GM23338 (cell line): ENCODE measurements around the gene MTIF3. TPM values are rescaled to one million over a fixed set of nuclear protein-coding genes. Genes with fewer than 3 reads are reported as not detected.
A peak's percentile ranks its signal among the peaks of the same experiment; 100 is the strongest.

Source experiments
- ATAC-seq: fragments of 200-7000 bp; cut with Tn5 transposase; 3 replicates; pipeline ENCODE4 v1.9.1; 2020
- DNase-seq: peaks from one replicate; pipeline ENCODE4 v3.0.0-alpha.2; 2015; ENCODE audit warnings: low spot score
- H2AFZ ChIP-seq: fragments of 200-600 bp; sonication (generic); 2 replicates; pipeline ENCODE4 v1.8.0; 2016; ENCODE audit warnings: antibody characterized with exemption, mild to moderate bottlenecking, moderate library complexity
- H3F3A ChIP-seq: fragments of 200-600 bp; sonication (generic); replicated peaks from 2 replicates; pipeline ENCODE4 v1.8.0; 2017; ENCODE audit warnings: antibody characterized with exemption, mixed run types, low read depth
- H3K27ac ChIP-seq: fragments of 200-600 bp; sonication (generic); 2 replicates; pipeline ENCODE4 v1.6.1; 2016; ENCODE audit warnings: low read depth
- H3K27me3 ChIP-seq: fragments of 200-600 bp; sonication (generic); 2 replicates; pipeline ENCODE4 v1.8.0; 2016; ENCODE audit warnings: mild to moderate bottlenecking, mixed run types, moderate library complexity; ENCODE audit not compliant: insufficient read depth
- H3K36me3 ChIP-seq: fragments of 200-600 bp; sonication (generic); 2 replicates; pipeline ENCODE4 v1.8.0; 2016; ENCODE audit warnings: mild to moderate bottlenecking; ENCODE audit not compliant: insufficient read depth
- H3K4me1 ChIP-seq: fragments of 200-600 bp; sonication (generic); 2 replicates; pipeline ENCODE4 v1.8.0; 2016; ENCODE audit warnings: mild to moderate bottlenecking, moderate library complexity; ENCODE audit not compliant: insufficient read depth
- H3K4me2 ChIP-seq: fragments of 200-600 bp; sonication (generic); 2 replicates; pipeline ENCODE4 v1.7.1; 2017; ENCODE audit warnings: mixed run types
- H3K4me3 ChIP-seq: fragments of 200-600 bp; sonication (generic); 2 replicates; pipeline ENCODE4 v1.6.1; 2016; ENCODE audit warnings: mixed run types
- H3K79me2 ChIP-seq: fragments of 200-600 bp; sonication (generic); replicated peaks from 2 replicates; pipeline ENCODE4 v1.8.0; 2017; ENCODE audit warnings: mild to moderate bottlenecking; ENCODE audit not compliant: insufficient read depth
- H3K9me2 ChIP-seq: fragments of 200-600 bp; sonication (generic); 2 replicates; pipeline ENCODE4 v1.8.0; 2017; ENCODE audit not compliant: insufficient read depth
- H4K20me1 ChIP-seq: fragments of 200-600 bp; sonication (generic); replicated peaks from 2 replicates; pipeline ENCODE4 v1.8.0; 2017; ENCODE audit warnings: mild to moderate bottlenecking; ENCODE audit not compliant: insufficient read depth
- H3K27ac Mint-ChIP-seq: 2 replicates; pipeline ENCODE4 v1.8.0; 2020; ENCODE audit warnings: inconsistent platforms, mild to moderate bottlenecking, moderate library complexity, mixed read lengths
- H3K27me3 Mint-ChIP-seq: 3 replicates; pipeline ENCODE4 v1.8.0; 2022; ENCODE audit warnings: low read depth, mild to moderate bottlenecking, moderate library complexity, mixed read lengths, inconsistent platforms; ENCODE audit not compliant: insufficient read depth, poor library complexity
- H3K36me3 Mint-ChIP-seq: 3 replicates; pipeline ENCODE4 v1.8.0; 2021; ENCODE audit warnings: low read depth, mild to moderate bottlenecking, inconsistent platforms, moderate library complexity, mixed read lengths
- H3K4me1 Mint-ChIP-seq: 3 replicates; pipeline ENCODE4 v1.8.0; 2020; ENCODE audit warnings: mild to moderate bottlenecking, inconsistent platforms, mixed read lengths
- H3K4me3 Mint-ChIP-seq: 3 replicates; pipeline ENCODE4 v1.8.0; 2021; ENCODE audit warnings: moderate library complexity, mild to moderate bottlenecking, inconsistent platforms, mixed read lengths
- H3K9me3 Mint-ChIP-seq: 3 replicates; pipeline ENCODE4 v1.8.0; 2020; ENCODE audit warnings: moderate library complexity, mild to moderate bottlenecking, inconsistent platforms, mixed read lengths
- CREB1 ChIP-seq: fragments of 250-450 bp; sonication (Bioruptor Pico); IDR thresholded peaks from 2 replicates; pipeline ENCODE4 v1.5.0; 2020; ENCODE audit warnings: low read depth, mild to moderate bottlenecking, moderate library complexity
- ETS1 ChIP-seq: IDR thresholded peaks from 2 replicates; pipeline ENCODE4 v1.6.1; 2016; ENCODE audit warnings: antibody characterized with exemption
- EZH2 ChIP-seq: fragments of 200-600 bp; sonication (generic); IDR thresholded peaks from one replicate; pipeline ENCODE4 v1.8.0; 2017; ENCODE audit warnings: antibody characterized with exemption, mild to moderate bottlenecking, low read depth; ENCODE audit not compliant: unreplicated experiment
- JUNB ChIP-seq: IDR thresholded peaks from one replicate; pipeline ENCODE4 v1.6.1; 2016; ENCODE audit warnings: antibody characterized with exemption; ENCODE audit not compliant: unreplicated experiment
- NANOG ChIP-seq: IDR thresholded peaks from 2 replicates; pipeline ENCODE4 v1.6.1; 2016; ENCODE audit warnings: antibody characterized with exemption, borderline replicate concordance
- polyA plus RNA-seq: library from polyadenylated mRNA; unstranded; fragments of >200 nt; fragmentation: Nextera tagmentation; extraction: Ambion mirVana; gene quantifications from 2 replicates; pipeline ENCODE4 v1.2.1, GENCODE V29; 2016
- total RNA-seq: library from RNA; depleted of rRNA; stranded (reverse); fragments of >200 nt; shearing (Covaris generic); gene quantifications from 2 replicates; pipeline ENCODE4 v1.2.3, GENCODE V29; 2014
- TF ChIP-seq, protein P1 (sequence below): fragments of 250-450 bp; sonication (Bioruptor Pico); IDR thresholded peaks from 2 replicates; pipeline ENCODE4 v1.5.0; 2020; ENCODE audit warnings: mild to moderate bottlenecking, moderate library complexity
- TF ChIP-seq, protein P2 (sequence below): IDR thresholded peaks from one replicate; pipeline ENCODE4 v1.6.1; 2018; ENCODE audit warnings: antibody characterized with exemption; ENCODE audit not compliant: unreplicated experiment

The MTIF3 gene
- total and polyA plus RNA-seq, 2 experiments from 2014 or later = 33.0 to 152 TPM

DNA sequence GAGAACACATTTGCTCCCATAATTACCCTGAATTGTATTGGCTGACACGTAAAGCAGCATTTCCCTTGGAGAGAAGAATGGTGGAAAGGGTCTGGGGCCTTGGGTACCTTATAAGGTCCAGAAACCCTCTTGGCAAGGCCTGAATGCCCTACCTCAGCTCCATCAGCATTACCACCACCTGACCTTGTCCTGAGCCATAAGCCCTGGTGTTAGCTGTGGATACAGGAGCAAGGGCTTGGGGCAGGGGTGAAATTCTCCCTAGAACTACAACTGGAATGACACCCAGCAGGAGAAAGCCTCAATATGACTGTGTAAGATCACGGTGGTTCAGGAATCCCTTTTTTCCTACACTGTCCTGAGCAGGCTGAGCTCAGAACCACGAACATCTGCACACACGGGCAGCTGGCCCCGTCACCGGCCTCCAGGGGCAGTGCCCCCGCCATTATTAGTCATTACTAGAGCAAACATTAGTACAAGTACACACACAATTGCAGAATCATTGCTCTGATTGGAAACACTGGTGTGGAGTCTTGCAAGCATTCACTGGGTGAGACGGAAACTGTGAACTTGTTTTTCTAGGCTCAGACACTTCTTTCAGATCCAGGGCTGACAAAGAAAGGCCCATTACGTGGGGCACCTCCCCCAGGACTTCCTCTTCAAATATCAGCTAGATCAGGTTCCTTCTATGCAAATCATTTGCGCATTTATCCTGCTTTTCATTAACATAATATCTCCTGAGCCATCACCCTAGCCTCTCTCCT lies 26.8 kb upstream of the MTIF3 start:
- no peak; the same call in 2 of the 3 replicates for ATAC-seq

More for the DNA sequence above, 26.8 kb upstream of the MTIF3 start:
- no peak overlapping the region for H3K4me3 ChIP-seq
- H3K4me1 Mint-ChIP-seq = peaks cover 11% of the 10 kb centered on the region; the same call in 2 of the 3 replicates
- H3K27me3 ChIP-seq = no peaks in the 10 kb centered on the region
- H3K36me3 Mint-ChIP-seq = no peaks in the 10 kb centered on the region
- no peak overlapping the region for H3K4me2 ChIP-seq
- no peaks in the 10 kb centered on the region for H3K4me1 ChIP-seq
- H3K9me2 ChIP-seq = no peaks in the 10 kb centered on the region
- H3K27me3 Mint-ChIP-seq = peaks cover 11% of the 10 kb centered on the region
- H3K9me3 Mint-ChIP-seq = no peaks in the 10 kb centered on the region
- H3K27ac ChIP-seq = no peak overlapping the region
- no peaks in the 10 kb centered on the region for H3K36me3 ChIP-seq
- TF ChIP-seq ETS1 = no peak
- TF ChIP-seq, protein P1, sequence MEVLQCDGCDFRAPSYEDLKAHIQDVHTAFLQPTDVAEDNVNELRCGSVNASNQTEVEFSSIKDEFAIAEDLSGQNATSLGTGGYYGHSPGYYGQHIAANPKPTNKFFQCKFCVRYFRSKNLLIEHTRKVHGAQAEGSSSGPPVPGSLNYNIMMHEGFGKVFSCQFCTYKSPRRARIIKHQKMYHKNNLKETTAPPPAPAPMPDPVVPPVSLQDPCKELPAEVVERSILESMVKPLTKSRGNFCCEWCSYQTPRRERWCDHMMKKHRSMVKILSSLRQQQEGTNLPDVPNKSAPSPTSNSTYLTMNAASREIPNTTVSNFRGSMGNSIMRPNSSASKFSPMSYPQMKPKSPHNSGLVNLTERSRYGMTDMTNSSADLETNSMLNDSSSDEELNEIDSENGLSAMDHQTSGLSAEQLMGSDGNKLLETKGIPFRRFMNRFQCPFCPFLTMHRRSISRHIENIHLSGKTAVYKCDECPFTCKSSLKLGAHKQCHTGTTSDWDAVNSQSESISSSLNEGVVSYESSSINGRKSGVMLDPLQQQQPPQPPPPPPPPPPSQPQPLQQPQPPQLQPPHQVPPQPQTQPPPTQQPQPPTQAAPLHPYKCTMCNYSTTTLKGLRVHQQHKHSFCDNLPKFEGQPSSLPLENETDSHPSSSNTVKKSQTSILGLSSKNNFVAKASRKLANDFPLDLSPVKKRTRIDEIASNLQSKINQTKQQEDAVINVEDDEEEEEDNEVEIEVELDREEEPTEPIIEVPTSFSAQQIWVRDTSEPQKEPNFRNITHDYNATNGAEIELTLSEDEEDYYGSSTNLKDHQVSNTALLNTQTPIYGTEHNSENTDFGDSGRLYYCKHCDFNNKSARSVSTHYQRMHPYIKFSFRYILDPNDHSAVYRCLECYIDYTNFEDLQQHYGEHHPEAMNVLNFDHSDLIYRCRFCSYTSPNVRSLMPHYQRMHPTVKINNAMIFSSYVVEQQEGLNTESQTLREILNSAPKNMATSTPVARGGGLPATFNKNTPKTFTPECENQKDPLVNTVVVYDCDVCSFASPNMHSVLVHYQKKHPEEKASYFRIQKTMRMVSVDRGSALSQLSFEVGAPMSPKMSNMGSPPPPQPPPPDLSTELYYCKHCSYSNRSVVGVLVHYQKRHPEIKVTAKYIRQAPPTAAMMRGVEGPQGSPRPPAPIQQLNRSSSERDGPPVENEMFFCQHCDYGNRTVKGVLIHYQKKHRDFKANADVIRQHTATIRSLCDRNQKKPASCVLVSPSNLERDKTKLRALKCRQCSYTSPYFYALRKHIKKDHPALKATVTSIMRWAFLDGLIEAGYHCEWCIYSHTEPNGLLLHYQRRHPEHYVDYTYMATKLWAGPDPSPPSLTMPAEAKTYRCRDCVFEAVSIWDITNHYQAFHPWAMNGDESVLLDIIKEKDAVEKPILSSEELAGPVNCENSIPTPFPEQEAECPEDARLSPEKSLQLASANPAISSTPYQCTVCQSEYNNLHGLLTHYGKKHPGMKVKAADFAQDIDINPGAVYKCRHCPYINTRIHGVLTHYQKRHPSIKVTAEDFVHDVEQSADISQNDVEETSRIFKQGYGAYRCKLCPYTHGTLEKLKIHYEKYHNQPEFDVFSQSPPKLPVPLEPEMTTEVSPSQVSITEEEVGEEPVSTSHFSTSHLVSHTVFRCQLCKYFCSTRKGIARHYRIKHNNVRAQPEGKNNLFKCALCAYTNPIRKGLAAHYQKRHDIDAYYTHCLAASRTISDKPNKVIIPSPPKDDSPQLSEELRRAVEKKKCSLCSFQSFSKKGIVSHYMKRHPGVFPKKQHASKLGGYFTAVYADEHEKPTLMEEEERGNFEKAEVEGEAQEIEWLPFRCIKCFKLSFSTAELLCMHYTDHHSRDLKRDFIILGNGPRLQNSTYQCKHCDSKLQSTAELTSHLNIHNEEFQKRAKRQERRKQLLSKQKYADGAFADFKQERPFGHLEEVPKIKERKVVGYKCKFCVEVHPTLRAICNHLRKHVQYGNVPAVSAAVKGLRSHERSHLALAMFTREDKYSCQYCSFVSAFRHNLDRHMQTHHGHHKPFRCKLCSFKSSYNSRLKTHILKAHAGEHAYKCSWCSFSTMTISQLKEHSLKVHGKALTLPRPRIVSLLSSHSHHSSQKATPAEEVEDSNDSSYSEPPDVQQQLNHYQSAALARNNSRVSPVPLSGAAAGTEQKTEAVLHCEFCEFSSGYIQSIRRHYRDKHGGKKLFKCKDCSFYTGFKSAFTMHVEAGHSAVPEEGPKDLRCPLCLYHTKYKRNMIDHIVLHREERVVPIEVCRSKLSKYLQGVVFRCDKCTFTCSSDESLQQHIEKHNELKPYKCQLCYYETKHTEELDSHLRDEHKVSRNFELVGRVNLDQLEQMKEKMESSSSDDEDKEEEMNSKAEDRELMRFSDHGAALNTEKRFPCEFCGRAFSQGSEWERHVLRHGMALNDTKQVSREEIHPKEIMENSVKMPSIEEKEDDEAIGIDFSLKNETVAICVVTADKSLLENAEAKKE = no peak
- TF ChIP-seq EZH2 = no peak
- TF ChIP-seq, protein P2, sequence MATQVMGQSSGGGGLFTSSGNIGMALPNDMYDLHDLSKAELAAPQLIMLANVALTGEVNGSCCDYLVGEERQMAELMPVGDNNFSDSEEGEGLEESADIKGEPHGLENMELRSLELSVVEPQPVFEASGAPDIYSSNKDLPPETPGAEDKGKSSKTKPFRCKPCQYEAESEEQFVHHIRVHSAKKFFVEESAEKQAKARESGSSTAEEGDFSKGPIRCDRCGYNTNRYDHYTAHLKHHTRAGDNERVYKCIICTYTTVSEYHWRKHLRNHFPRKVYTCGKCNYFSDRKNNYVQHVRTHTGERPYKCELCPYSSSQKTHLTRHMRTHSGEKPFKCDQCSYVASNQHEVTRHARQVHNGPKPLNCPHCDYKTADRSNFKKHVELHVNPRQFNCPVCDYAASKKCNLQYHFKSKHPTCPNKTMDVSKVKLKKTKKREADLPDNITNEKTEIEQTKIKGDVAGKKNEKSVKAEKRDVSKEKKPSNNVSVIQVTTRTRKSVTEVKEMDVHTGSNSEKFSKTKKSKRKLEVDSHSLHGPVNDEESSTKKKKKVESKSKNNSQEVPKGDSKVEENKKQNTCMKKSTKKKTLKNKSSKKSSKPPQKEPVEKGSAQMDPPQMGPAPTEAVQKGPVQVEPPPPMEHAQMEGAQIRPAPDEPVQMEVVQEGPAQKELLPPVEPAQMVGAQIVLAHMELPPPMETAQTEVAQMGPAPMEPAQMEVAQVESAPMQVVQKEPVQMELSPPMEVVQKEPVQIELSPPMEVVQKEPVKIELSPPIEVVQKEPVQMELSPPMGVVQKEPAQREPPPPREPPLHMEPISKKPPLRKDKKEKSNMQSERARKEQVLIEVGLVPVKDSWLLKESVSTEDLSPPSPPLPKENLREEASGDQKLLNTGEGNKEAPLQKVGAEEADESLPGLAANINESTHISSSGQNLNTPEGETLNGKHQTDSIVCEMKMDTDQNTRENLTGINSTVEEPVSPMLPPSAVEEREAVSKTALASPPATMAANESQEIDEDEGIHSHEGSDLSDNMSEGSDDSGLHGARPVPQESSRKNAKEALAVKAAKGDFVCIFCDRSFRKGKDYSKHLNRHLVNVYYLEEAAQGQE = no peak
- no peak for TF ChIP-seq CREB1 (CRISPR knock-in tag)
- TF ChIP-seq NANOG = no peak
- TF ChIP-seq JUNB = no peak
- H3K4me3 Mint-ChIP-seq = no peak overlapping the region
- no peaks in the 10 kb centered on the region for H4K20me1 ChIP-seq
- peak overlapping the region; percentile 25 for H2AFZ ChIP-seq
- H3K79me2 ChIP-seq = no peaks in the 10 kb centered on the region
- H3K27ac Mint-ChIP-seq = no peak overlapping the region
- DNase-seq = no peak
- H3F3A ChIP-seq = no peaks in the 10 kb centered on the region
